ENCODE data around the gene GABRP. TPM values are rescaled to one million over a fixed set of nuclear protein-coding genes. Genes with fewer than 3 reads are reported as not detected.
"Not testable (repeated sequence)": the region's sequence is repeated elsewhere in the genome, so short reads cannot be mapped to it uniquely, and the experiment has no call there.

Gene GABRP
- total and polyA plus RNA-seq, 4 experiments from 2014 or later, result not detected

DNA sequence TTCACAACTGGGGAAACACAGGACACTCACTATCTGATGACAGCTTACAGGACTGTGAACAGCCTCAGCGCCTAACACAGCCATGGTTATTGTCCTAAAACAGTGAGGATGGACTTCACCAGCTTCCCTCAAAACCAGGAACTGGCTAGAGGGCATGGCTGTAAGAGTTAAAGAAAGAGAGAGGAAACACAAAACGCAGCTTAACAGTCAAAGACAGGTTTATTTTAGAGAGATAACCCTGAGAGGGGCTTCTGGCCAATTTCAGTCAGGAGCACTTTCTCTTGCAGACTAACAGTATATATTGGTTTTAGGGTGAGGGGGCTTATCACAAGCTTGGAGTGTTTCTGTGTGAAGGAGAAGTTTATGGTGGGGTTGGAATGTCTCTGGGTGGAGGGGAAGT is 42.6 kb downstream of the GABRP start:
- Histone ChIP-seq H3K27me3 (ENCODE audit: insufficient read depth, low read length) (no peaks in the 10 kb centered on the region), H3K4me1 (ENCODE audit: insufficient read depth, low read length) (no peaks in the 10 kb centered on the region), H3K4me3 (ENCODE audit: low read length in 2 of 2) (no peak overlapping the region), H3K9me3 (ENCODE audit: control insufficient read depth in 1 of 2, low read length in 2 of 2) (no peaks in the 10 kb centered on the region), H3K27ac (ENCODE audit: low read depth, low read length) (no peak overlapping the region), H3K36me3 (ENCODE audit: insufficient read depth, low read length) (no peaks in the 10 kb centered on the region)
- peaks cover 0 to 2% (median 0%) of the 10 kb centered on the region in 8 donors for H3K9me3 Mint-ChIP-seq
- no peak for DNase-seq
- no peaks in the 10 kb centered on the region for H3K36me3 Mint-ChIP-seq
- CTCF ChIA-PET (ENCODE audit: partially characterized antibody), result no interaction called here
- no peak overlapping the region for H3K4me3 Mint-ChIP-seq
- no peak overlapping the region for H3K27ac Mint-ChIP-seq
- POLR2A ChIA-PET (ENCODE audit: partially characterized antibody), result no interaction called here
- H3K27me3 Mint-ChIP-seq, result no peaks in the 10 kb centered on the region
- no peaks in the 10 kb centered on the region for H3K4me1 Mint-ChIP-seq
- intact Hi-C loops (cut with micrococcal nuclease), result no loop called here

- DNase-seq, result no peak
Observed at GRCh38 chr5:170832241-170832640, 48.7 kb downstream of the GABRP start.

DNA sequence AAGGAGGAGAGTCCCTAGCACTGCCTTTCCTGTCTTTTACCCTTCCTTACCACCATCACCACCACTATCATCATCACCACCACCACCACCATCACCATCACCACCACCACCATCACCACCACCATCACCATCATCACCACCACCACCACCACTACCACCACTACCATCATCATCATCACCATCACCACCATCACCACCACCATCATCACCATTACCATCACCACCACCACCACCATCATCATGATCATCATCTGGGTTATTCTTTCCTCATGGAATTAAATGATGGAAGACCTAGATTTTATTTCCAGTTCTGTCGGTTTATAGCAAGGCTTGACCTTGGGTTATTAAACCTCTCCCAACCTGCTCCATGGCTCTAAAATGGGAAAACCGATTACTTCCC is 50.5 kb downstream of the GABRP start:
- CTCF ChIA-PET (ENCODE audit: partially characterized antibody); H3K27ac Mint-ChIP-seq; H3K4me1 ChIP-seq (ENCODE audit: insufficient read depth, low read length); H3K4me1 Mint-ChIP-seq; H3K36me3 Mint-ChIP-seq; H3K27me3 Mint-ChIP-seq; H3K4me3 Mint-ChIP-seq; POLR2A ChIA-PET (ENCODE audit: partially characterized antibody); H3K36me3 ChIP-seq (ENCODE audit: insufficient read depth, low read length); intact Hi-C loops (cut with micrococcal nuclease); H3K9me3 Mint-ChIP-seq; H3K27me3 ChIP-seq (ENCODE audit: insufficient read depth, low read length); H3K27ac ChIP-seq (ENCODE audit: low read depth, low read length); H3K9me3 ChIP-seq (ENCODE audit: control insufficient read depth in 1 of 2, low read length in 2 of 2); DNase-seq; H3K4me3 ChIP-seq (ENCODE audit: low read length in 2 of 2): not testable (repeated sequence)

More at GRCh38 chr5:170832241-170832640, 48.7 kb downstream of the GABRP start:
- CTCF ChIA-PET (ENCODE audit: partially characterized antibody), result no interaction called here
- Histone ChIP-seq H3K27ac (ENCODE audit: low read depth, low read length) (no peak overlapping the region), H3K4me1 (ENCODE audit: insufficient read depth, low read length) (no peaks in the 10 kb centered on the region), H3K36me3 (ENCODE audit: insufficient read depth, low read length) (no peaks in the 10 kb centered on the region), H3K4me3 (ENCODE audit: low read length in 2 of 2) (no peak overlapping the region), H3K9me3 (ENCODE audit: control insufficient read depth in 1 of 2, low read length in 2 of 2) (no peaks in the 10 kb centered on the region), H3K27me3 (ENCODE audit: insufficient read depth, low read length) (no peaks in the 10 kb centered on the region)
- intact Hi-C loops (cut with micrococcal nuclease), result no loop called here
- Mint-ChIP-seq H3K4me3 (no peak overlapping the region), H3K27ac (no peak overlapping the region), H3K4me1 (no peaks in the 10 kb centered on the region), H3K36me3 (no peaks in the 10 kb centered on the region), H3K9me3 (peaks cover 0 to 8% (median 0%) of the 10 kb centered on the region in 8 donors), H3K27me3 (peaks cover 0 to 3% of the 10 kb centered on the region in 2 donors)
- POLR2A ChIA-PET (ENCODE audit: partially characterized antibody), result no interaction called here

- no peak for DNase-seq
- no peaks in the 10 kb centered on the region for H3K4me1 ChIP-seq (ENCODE audit: insufficient read depth, low read length)
- no peak overlapping the region for H3K27ac ChIP-seq (ENCODE audit: low read depth, low read length)
- intact Hi-C loops (cut with micrococcal nuclease), result no loop called here
- no peaks in the 10 kb centered on the region for H3K36me3 ChIP-seq (ENCODE audit: insufficient read depth, low read length)
- Mint-ChIP-seq H3K27me3 (peaks cover 0 to 3% of the 10 kb centered on the region in 2 donors), H3K4me1 (no peaks in the 10 kb centered on the region), H3K4me3 (no peak overlapping the region), H3K27ac (no peak overlapping the region), H3K9me3 (peaks cover 0 to 8% (median 0%) of the 10 kb centered on the region in 8 donors), H3K36me3 (no peaks in the 10 kb centered on the region)
- ChIA-PET POLR2A (ENCODE audit: partially characterized antibody) (no interaction called here), CTCF (ENCODE audit: partially characterized antibody) (no interaction called here)
- H3K9me3 ChIP-seq (ENCODE audit: control insufficient read depth in 1 of 2, low read length in 2 of 2), result no peaks in the 10 kb centered on the region
- H3K27me3 ChIP-seq (ENCODE audit: insufficient read depth, low read length), result no peaks in the 10 kb centered on the region
- no peak overlapping the region for H3K4me3 ChIP-seq (ENCODE audit: low read length in 2 of 2)
Observed at GRCh38 chr5:170836226-170836625, 52.7 kb downstream of the GABRP start.

- Mint-ChIP-seq H3K9me3 (peaks cover 0 to 3% (median 0%) of the 10 kb centered on the region in 8 donors), H3K27ac (no peak overlapping the region), H3K36me3 (no peaks in the 10 kb centered on the region), H3K4me1 (no peaks in the 10 kb centered on the region), H3K27me3 (peaks cover 2% of the 10 kb centered on the region in 2 donors), H3K4me3 (no peak overlapping the region)
- no peaks in the 10 kb centered on the region for H3K9me3 ChIP-seq (ENCODE audit: control insufficient read depth in 1 of 2, low read length in 2 of 2)
- no peak overlapping the region for H3K4me3 ChIP-seq (ENCODE audit: low read length in 2 of 2)
- DNase-seq, result no peak
- no peaks in the 10 kb centered on the region for H3K27me3 ChIP-seq (ENCODE audit: insufficient read depth, low read length)
- H3K36me3 ChIP-seq (ENCODE audit: insufficient read depth, low read length), result no peaks in the 10 kb centered on the region
- H3K27ac ChIP-seq (ENCODE audit: low read depth, low read length), result no peak overlapping the region
- no peaks in the 10 kb centered on the region for H3K4me1 ChIP-seq (ENCODE audit: insufficient read depth, low read length)
- ChIA-PET CTCF (ENCODE audit: partially characterized antibody) (no interaction called here), POLR2A (ENCODE audit: partially characterized antibody) (no interaction called here)
- intact Hi-C loops (cut with micrococcal nuclease), result no loop called here
Observed at GRCh38 chr5:170843870-170844269, 60.3 kb downstream of the GABRP start.

DNA sequence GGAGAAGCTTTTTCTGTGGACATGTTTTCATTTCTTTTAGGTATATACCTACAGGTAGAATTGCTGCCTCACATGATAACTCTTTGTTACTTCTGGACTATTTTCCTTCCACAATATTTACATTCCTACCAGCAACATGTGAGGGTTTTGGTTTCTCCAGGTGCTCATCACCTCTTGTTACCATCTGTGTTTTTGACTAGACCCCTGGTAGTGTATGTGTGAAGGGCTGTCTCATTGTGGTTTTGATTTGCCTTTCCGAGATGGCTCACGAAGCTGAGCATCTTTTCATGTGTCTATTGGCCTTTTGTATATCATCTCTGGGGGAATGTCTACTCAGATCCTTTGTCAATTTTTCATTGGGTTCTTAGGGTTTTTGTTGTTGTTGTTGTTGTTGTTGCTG is 61.1 kb downstream of the GABRP start:
- ChIA-PET POLR2A (ENCODE audit: partially characterized antibody) (no interaction called here), CTCF (ENCODE audit: partially characterized antibody) (no interaction called here)
- H3K27ac Mint-ChIP-seq, result no peak overlapping the region
- H3K4me3 ChIP-seq (ENCODE audit: low read length in 2 of 2), result no peak overlapping the region
- H3K27me3 Mint-ChIP-seq, result peaks cover 2% of the 10 kb centered on the region in 2 donors
- no peak overlapping the region for H3K27ac ChIP-seq (ENCODE audit: low read depth, low read length)
- H3K9me3 ChIP-seq (ENCODE audit: control insufficient read depth in 1 of 2, low read length in 2 of 2), result no peaks in the 10 kb centered on the region
- peaks cover 0 to 3% (median 0%) of the 10 kb centered on the region in 8 donors for H3K9me3 Mint-ChIP-seq
- no peaks in the 10 kb centered on the region for H3K36me3 Mint-ChIP-seq
- H3K4me3 Mint-ChIP-seq, result no peak overlapping the region
- intact Hi-C loops (cut with micrococcal nuclease), result no loop called here
- DNase-seq, result no peak
- H3K27me3 ChIP-seq (ENCODE audit: insufficient read depth, low read length), result no peaks in the 10 kb centered on the region
- no peaks in the 10 kb centered on the region for H3K4me1 ChIP-seq (ENCODE audit: insufficient read depth, low read length)
- H3K4me1 Mint-ChIP-seq, result no peaks in the 10 kb centered on the region
- H3K36me3 ChIP-seq (ENCODE audit: insufficient read depth, low read length), result no peaks in the 10 kb centered on the region

DNA sequence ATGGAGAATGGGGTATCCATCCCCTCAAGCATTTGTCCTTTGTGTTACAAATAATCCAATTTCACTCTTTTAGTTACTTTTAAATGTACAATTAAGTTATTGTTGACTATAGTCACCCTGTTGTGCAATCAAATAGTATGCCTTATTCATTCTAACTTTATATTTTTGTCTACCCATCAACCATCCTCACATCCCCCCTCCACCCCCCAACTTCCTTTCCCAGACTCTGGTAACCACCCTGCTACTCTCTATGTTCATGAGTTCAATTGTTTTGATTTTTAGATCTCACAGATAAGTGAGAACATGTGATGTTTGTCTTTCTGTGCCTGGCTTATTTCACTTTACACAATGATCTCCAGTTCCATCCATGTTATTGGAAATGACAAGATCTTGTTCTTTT is 62.9 kb downstream of the GABRP start:
- no peaks in the 10 kb centered on the region for H3K36me3 Mint-ChIP-seq
- Histone ChIP-seq H3K4me3 (ENCODE audit: low read length in 2 of 2) (no peak overlapping the region), H3K27ac (ENCODE audit: low read depth, low read length) (no peak overlapping the region), H3K9me3 (ENCODE audit: control insufficient read depth in 1 of 2, low read length in 2 of 2) (no peaks in the 10 kb centered on the region), H3K4me1 (ENCODE audit: insufficient read depth, low read length) (no peaks in the 10 kb centered on the region), H3K27me3 (ENCODE audit: insufficient read depth, low read length) (no peaks in the 10 kb centered on the region), H3K36me3 (ENCODE audit: insufficient read depth, low read length) (no peaks in the 10 kb centered on the region)
- peaks cover 2% of the 10 kb centered on the region in 2 donors for H3K27me3 Mint-ChIP-seq
- ChIA-PET CTCF (ENCODE audit: partially characterized antibody) (no interaction called here), POLR2A (ENCODE audit: partially characterized antibody) (no interaction called here)
- intact Hi-C loops (cut with micrococcal nuclease), result no loop called here
- H3K9me3 Mint-ChIP-seq, result peaks cover 0 to 3% (median 0%) of the 10 kb centered on the region in 8 donors
- no peak overlapping the region for H3K4me3 Mint-ChIP-seq
- no peak overlapping the region for H3K27ac Mint-ChIP-seq
- H3K4me1 Mint-ChIP-seq, result no peaks in the 10 kb centered on the region
- no peak for DNase-seq

GRCh38 chr5:170846846-170847245 is 63.3 kb downstream of the GABRP start:
- intact Hi-C loops (cut with micrococcal nuclease), result no loop called here
- ChIA-PET POLR2A (ENCODE audit: partially characterized antibody) (no interaction called here), CTCF (ENCODE audit: partially characterized antibody) (no interaction called here)
- Histone ChIP-seq H3K27ac (ENCODE audit: low read depth, low read length) (no peak overlapping the region), H3K9me3 (ENCODE audit: control insufficient read depth in 1 of 2, low read length in 2 of 2) (no peaks in the 10 kb centered on the region), H3K4me3 (ENCODE audit: low read length in 2 of 2) (no peak overlapping the region), H3K36me3 (ENCODE audit: insufficient read depth, low read length) (no peaks in the 10 kb centered on the region), H3K4me1 (ENCODE audit: insufficient read depth, low read length) (no peaks in the 10 kb centered on the region), H3K27me3 (ENCODE audit: insufficient read depth, low read length) (no peaks in the 10 kb centered on the region)
- H3K4me1 Mint-ChIP-seq, result no peaks in the 10 kb centered on the region
- H3K4me3 Mint-ChIP-seq, result no peak overlapping the region
- H3K9me3 Mint-ChIP-seq, result peaks cover 0 to 3% (median 0%) of the 10 kb centered on the region in 8 donors
- H3K27me3 Mint-ChIP-seq, result peaks cover 2% of the 10 kb centered on the region in 2 donors
- H3K27ac Mint-ChIP-seq, result no peak overlapping the region
- no peak for DNase-seq
- no peaks in the 10 kb centered on the region for H3K36me3 Mint-ChIP-seq

Measured in CD4-positive, alpha-beta memory T cell (primary cell).